Endothelial cell of hepatic sinusoid (primary cell): ENCODE results near the gene ANKRD12.

Experiments
- in situ Hi-C: cut with HindIII; loops from 2 replicates; pipeline ENCODE4 v1.10.0; 2017; ENCODE audit warnings: low sequenced_read_pairs

Gene ANKRD12

DNA sequence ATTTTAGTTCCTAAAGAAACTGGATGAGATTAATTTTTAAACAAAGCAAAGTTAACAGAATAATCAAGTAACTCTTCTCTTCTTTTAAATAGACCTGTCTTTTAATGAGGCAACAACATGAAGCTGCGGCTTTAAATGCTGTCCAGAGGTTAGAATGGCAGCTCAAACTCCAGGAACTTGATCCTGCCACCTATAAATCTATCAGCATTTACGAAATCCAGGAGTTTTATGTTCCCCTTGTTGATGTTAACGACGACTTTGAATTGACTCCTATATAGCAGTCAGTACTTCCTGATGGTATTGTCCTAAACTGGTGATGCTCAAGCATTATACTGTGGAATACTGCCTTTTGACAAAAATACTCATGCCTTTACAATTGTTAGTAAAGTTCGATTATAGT lies 144.3 kb downstream of the ANKRD12 start:
- in situ Hi-C loops = loop anchor here (5.0 kb wide), 1 partner anchor 99 kb away; no protein-coding TSS in a partner anchor

- in situ Hi-C loops = loop anchor here (5.0 kb wide), 1 partner anchor 99 kb away; no protein-coding TSS in a partner anchor
Observed at GRCh38 chr18:9281780-9282179, 145.2 kb downstream of the ANKRD12 start.

DNA sequence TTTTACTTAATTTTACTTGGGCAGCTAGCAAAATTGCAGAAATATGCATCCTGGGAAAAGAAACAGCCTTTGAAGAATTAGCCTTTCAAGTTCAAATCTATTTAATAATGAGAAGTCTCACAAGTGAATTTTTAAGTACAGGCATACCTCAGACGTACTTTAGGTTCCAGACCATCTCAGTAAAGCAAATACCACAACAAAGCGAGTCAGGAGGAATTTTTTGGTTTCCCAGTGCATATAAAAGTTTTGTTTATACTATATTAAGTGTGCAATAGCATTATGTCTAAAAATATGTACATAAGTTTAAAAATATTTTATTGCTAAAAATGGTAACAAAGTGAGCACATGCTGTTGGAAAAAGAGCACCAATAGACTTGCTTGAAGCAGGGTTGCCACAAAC lies 147.2 kb downstream of the ANKRD12 start:
- in situ Hi-C loops = loop anchor here (5.0 kb wide), 1 partner anchor 101 kb away; no protein-coding TSS in a partner anchor

- in situ Hi-C loops = no loop called here
Observed at GRCh38 chr18:9285604-9286003, 149.0 kb downstream of the ANKRD12 start.

DNA sequence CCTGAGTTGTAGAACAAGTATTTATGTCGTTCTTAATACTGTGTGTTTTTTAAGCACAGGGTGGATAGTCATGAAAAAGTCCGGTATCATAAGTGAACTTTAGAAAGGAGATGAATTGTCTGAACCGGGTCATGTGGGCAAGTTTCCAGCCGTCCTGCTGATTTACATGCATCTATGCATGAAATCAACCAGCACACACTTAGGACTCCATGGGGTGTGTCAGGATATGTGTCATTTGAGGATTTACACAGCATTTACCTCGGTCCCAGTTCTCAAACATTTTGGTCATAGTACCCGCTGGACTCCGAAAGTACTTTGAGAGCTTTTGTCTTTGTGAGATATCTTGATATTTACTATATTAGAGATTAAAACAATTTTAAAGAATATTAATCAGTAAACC lies 150.5 kb downstream of the ANKRD12 start:
- in situ Hi-C loops = no loop called here

DNA sequence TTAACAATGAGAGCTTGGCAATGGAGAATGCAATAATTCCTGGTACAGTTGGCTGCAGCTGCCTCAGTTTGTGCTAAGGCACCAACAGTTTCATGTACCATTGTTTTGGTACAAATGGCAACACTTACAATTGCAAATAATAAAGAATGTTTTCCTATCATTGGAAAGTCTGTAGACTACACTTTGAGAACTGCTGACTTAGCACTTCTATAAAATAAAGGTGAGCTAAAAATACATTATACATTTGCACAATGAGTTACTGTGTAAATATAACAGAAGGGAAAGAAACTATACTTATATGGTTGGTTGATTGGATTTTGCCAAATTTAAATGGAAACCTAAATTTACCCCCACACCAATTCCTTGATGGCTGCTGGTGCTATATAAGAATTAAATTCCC lies 153.1 kb downstream of the ANKRD12 start:
- in situ Hi-C loops = no loop called here

DNA sequence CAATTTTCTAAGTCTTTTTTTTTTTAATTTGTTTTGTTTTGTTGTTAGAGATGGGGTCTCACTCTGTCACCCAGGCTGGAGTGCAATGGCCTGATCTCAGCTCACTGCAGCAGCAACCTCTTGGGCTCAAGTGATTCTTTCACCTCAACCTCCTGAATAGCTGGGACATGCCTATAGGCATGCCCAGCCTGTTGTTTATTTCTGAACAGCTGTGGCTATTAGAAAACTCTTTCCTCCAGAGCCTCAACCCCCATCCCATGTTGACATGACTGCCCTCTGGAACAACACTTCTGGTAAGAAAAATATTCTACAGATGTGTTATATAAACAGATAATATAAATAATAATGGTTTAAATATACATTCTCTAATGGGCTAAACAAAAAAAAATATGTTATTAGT lies 153.6 kb downstream of the ANKRD12 start:
- in situ Hi-C loops = no loop called here

GRCh38 chr18:9292047-9292446 lies 155.5 kb downstream of the ANKRD12 start:
- in situ Hi-C loops = no loop called here

DNA sequence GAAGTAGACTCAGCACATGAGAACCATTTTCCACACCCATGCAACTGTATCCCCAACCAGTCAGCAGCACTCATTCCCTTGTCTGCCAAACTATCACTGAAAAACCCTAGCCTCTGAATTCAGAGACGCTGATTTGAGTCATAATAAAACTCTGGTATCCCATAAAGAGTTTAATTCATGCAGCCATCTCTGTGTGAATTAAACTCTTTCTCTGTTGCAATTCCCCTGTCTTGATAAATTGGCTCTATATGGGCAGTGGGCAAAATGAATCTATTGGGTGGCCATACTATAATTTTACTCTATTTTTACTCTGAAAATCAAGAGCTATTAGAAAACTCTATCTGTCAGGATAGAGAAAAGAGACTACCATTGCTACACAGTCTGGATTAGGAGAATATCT lies 157.4 kb downstream of the ANKRD12 start:
- in situ Hi-C loops = no loop called here

DNA sequence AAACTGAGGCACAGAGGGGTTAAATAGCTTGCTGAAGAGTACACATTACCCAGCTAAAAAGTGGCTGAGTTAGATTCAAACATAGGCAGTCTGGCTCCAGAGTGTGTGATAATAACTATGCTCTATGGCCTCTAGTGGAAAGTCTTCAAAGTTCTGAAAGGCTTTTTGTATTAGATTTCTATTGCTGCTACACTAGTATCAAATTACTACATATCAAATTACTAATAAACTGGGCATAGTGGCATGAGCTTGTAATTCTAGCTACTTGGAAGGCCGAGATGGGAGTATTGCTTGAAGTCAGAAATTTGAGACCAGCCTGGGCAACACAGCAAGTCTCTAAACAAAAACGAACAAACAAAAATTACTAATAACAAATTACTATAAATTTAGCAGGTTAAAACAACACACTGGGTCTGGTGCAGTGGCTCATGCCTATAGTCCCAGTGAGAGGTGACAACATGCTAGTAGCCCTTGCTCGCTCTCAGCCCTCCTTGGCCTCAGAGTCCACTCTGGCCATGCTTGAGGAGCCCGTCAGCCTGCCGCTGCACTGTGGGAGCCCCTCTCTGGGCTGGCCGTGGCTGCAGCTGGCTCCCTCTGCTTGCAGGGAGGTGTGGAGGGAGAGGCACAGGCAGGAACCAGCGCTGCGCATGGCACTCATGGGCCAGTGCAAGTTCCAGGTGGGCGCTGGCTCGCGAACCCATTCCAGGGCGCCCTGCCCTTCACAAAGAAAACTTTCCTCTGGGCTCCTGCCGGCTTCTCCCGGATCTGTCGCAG lies 159.8 kb downstream of the ANKRD12 start:
- in situ Hi-C loops = no loop called here

DNA sequence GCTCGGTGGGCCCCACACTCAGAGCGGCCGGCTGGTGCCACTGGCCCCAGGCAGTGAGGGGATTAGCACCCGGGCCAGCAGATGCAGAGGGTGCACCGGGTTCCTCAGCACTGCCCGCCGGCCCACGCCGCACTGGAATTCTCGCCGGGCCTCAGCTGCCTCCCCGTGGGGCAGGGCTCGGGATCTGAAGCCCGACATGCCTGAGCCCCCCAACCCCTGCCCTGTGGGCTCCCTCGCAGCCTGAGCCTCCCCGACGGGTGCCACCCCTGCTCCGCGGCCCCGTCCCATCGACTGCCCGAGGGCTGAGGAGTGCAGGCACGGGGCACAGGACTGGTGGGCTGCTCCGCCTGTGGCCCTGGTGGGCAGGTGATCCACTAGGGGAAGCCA lies 160.4 kb downstream of the ANKRD12 start:
- in situ Hi-C loops = no loop called here

DNA sequence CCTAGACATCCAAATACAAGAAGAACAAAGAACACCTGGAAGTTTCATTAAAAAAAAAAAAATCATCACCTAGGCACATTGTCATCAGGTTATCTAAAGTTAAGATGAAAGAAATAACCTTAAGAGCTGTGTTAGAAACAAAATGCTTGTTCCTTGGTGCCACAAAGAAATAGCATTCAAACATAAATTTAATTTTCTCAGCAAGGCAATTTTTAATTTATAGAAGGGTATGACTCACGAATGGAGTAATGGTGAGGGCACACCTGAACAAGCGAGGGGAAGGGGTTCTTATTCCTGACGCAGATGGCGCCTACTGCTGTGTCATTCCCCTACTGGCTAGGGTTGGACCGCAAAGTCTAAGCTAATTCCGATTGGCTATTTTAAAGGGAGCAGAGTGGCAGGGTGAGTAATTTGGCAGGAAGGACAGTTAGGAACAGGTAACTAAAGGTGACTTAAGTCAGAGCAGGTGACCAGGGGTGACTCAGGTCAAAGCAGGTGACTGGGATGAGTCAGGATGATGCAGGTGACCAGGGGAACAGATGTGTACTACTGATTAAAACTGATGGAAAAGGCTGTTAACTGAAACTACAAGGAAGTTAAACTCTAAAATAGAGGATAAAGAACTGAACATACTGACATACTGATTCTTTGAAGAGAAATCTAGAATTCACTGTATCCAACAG lies 167.9 kb downstream of the ANKRD12 start:
- in situ Hi-C loops = no loop called here

- in situ Hi-C loops = no loop called here
Observed at GRCh38 chr18:9319333-9319732, 182.8 kb downstream of the ANKRD12 start.

DNA sequence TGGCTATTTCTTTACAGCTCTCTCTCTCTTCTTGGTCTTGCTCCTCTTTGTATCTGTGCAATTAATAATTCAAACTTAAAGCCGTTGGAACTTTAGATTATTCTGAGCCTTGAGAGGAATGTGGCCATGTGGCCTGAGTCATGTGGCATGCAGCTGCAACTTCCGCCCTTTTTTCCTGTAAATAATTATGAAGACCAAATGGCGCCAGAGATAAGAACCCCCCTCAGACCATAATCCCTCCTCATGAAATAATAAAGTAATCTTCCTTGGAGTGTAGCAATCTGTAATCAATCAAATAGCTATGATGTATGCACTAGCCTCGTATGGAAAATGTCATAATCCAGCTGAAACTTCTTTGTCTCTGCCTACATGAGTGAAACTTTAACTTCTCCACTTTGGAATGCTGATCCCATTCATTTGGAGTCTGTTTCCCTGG lies 184.5 kb downstream of the ANKRD12 start:
- in situ Hi-C loops = no loop called here

- in situ Hi-C loops = no loop called here
Observed at GRCh38 chr18:9321736-9322135, 185.2 kb downstream of the ANKRD12 start.

DNA sequence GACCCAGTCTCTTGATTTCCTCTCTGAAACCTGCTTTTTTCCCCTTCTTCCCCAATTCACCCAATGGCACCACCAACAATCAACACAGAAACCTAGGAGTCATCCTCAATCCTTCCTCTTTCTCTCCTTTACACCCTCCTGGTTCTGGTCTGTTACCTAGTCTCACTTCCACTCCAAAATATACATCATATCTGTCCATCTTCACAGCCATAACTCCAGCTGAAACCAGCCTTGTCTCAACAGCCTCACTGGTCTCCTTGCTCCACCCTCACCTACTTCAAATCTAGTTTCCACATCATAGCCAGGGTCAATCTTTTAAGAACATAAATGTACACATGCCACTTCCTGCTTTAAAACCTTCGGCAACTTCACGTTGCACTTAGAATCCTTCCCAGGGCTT lies 186.2 kb downstream of the ANKRD12 start:
- in situ Hi-C loops = no loop called here

- in situ Hi-C loops = no loop called here
Observed at GRCh38 chr18:9323750-9324445, 187.3 kb downstream of the ANKRD12 start.

GRCh38 chr18:9325716-9326115 lies 189.1 kb downstream of the ANKRD12 start:
- in situ Hi-C loops = no loop called here

GRCh38 chr18:9328776-9329175 lies 192.2 kb downstream of the ANKRD12 start:
- in situ Hi-C loops = no loop called here

DNA sequence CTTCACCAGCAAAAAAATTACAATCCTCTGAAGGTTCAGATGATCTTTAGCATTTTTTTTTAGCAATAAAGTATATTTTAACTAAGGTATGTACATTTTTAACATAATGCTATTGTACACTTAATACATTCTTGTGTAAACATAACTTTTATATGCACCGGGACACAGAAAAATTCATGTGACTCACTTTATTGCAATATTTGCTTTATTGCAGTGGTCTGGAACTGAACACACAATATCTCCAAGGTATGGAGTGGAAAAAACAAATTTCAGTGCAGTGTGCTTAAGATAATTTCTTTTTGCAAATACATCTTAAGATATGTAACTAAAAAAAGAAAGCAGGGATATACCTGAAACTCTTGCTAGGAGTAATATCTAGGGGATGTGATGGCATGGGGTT lies 192.9 kb downstream of the ANKRD12 start:
- in situ Hi-C loops = no loop called here

GRCh38 chr18:9330419-9330818 lies 193.8 kb downstream of the ANKRD12 start:
- in situ Hi-C loops = no loop called here
